IPS DF 19.7 (cell line): ENCODE results near the gene EIF4G3.
"Not testable (repeated sequence)": the region's sequence is repeated elsewhere in the genome, so short reads cannot be mapped to it uniquely, and the experiment has no call there.

Experiments
- DNase-seq: peaks from one replicate; pipeline ENCODE4 v3.0.0-alpha.2; 2013; ENCODE audit warnings: low read depth, low spot score

EIF4G3 gene

GRCh38 chr1:20878799-20879198, 297.9 kb downstream of the EIF4G3 start:
- DNase-seq: no peak

- DNase-seq: no peak
Observed at GRCh38 chr1:20875198-20875973, 301.3 kb downstream of the EIF4G3 start.

- DNase-seq: no peak
Observed at GRCh38 chr1:20873311-20873710, 303.4 kb downstream of the EIF4G3 start.

- DNase-seq: no peak
Observed at GRCh38 chr1:20871419-20871818, 305.3 kb downstream of the EIF4G3 start.

GRCh38 chr1:20870718-20871117, 306.0 kb downstream of the EIF4G3 start:
- DNase-seq: no peak

- no peak for DNase-seq
Observed at GRCh38 chr1:20868263-20868662, 308.4 kb downstream of the EIF4G3 start.

- no peak for DNase-seq
Observed at GRCh38 chr1:20867847-20868246, 308.9 kb downstream of the EIF4G3 start.

GRCh38 chr1:20867062-20867461, 309.6 kb downstream of the EIF4G3 start:
- DNase-seq: no peak

- no peak for DNase-seq
Observed at GRCh38 chr1:20865001-20865400, 311.7 kb downstream of the EIF4G3 start.

- no peak for DNase-seq
Observed at GRCh38 chr1:20854529-20854928, 322.2 kb downstream of the EIF4G3 start.

GRCh38 chr1:20851791-20852190, 324.9 kb downstream of the EIF4G3 start:
- not testable (repeated sequence) for DNase-seq

GRCh38 chr1:20850021-20850420, 326.7 kb downstream of the EIF4G3 start:
- no peak for DNase-seq

- no peak for DNase-seq
Observed at GRCh38 chr1:20849100-20849499, 327.6 kb downstream of the EIF4G3 start.

GRCh38 chr1:20848162-20848561, 328.5 kb downstream of the EIF4G3 start:
- no peak for DNase-seq

- no peak for DNase-seq
Observed at GRCh38 chr1:20847611-20848080, 329.1 kb downstream of the EIF4G3 start.

GRCh38 chr1:20846461-20847374, 330.0 kb downstream of the EIF4G3 start:
- no peak for DNase-seq

GRCh38 chr1:20840731-20841130, 336.0 kb downstream of the EIF4G3 start:
- DNase-seq: no peak

GRCh38 chr1:20837554-20838192, 339.0 kb downstream of the EIF4G3 start:
- DNase-seq: no peak

GRCh38 chr1:20836230-20836629, 340.5 kb downstream of the EIF4G3 start:
- DNase-seq: no peak

- no peak for DNase-seq
Observed at GRCh38 chr1:20834780-20835179, 341.9 kb downstream of the EIF4G3 start.

GRCh38 chr1:20834192-20834591, 342.5 kb downstream of the EIF4G3 start:
- DNase-seq: no peak

- DNase-seq: no peak
Observed at GRCh38 chr1:20830378-20830777, 346.3 kb downstream of the EIF4G3 start.
